GM19452 (cell line): ENCODE data around the gene CERK.
"Not testable (repeated sequence)": the region's sequence is repeated elsewhere in the genome, so short reads cannot be mapped to it uniquely, and the experiment has no call there.

Source experiments
- ATAC-seq: cut with Tn5 transposase; IDR thresholded peaks from one replicate; pipeline ENCODE4 v1.9.1; 2021; ENCODE audit not compliant: unreplicated experiment

Gene CERK

DNA sequence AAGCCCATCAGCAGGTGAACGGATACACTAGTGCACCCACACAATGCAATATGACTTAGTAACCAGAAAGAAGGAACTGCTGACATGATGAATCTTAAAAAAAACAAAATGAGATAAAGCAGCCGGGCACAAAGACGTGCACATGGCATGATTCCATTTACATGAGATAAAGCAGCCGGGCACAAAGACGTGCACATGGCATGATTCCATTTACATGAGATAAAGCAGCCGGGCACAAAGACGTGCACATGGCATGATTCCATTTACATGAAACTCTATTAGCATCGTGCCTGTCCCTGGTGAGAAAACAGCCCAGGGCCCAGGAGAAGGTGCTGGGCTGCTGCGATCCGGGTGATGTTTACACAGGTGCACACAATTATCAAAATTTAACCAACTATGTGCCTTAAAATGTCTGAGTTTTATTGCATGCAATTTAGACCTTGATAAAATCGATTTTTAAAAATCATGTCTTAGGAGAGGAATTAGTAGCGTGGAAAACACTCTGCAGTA is 3.8 kb downstream of the CERK start:
- not testable (repeated sequence) for ATAC-seq

GRCh38 chr22:46732513-46732912 is 5.5 kb downstream of the CERK start:
- ATAC-seq, result no peak

DNA sequence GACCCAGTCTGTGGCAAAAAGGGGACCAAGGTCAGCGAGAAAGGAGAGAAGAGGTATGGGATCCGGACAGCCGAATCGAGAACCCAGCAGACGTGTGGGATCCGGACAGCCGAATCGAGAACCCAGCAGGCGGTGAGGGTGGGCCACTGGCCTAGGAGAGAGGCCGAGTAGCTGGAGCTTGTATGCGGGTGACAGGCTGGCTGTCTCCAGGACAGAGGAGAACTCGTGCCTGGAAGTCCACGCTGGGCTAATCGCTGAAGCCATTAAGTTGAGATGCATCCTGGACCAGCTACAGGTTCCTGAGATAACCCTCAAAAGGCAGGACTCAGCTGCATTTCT is 6.0 kb downstream of the CERK start:
- no peak for ATAC-seq

- no peak for ATAC-seq
Observed at GRCh38 chr22:46731246-46732040, 6.6 kb downstream of the CERK start.

- ATAC-seq, result no peak
Observed at GRCh38 chr22:46730568-46731245, 7.3 kb downstream of the CERK start.

DNA sequence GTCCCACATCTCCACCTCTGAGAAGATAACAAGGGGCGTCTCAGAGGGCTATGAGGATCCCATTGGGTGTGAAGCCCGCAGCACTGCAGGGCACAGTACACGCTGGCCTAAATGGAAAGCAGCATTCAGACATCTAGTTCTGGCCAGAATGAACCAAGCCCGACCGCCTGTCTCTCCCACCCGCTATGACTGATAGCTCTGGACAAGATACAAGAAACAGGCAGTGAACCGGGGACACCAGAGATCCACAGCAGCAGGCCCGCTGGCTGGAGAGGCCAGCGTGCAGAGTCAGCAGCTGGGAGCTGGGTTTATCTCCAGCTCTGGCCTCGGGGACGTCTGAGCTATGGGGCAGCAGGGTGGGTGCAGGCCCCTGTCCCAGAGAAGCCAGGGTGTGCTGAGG is 9.6 kb downstream of the CERK start:
- no peak for ATAC-seq

DNA sequence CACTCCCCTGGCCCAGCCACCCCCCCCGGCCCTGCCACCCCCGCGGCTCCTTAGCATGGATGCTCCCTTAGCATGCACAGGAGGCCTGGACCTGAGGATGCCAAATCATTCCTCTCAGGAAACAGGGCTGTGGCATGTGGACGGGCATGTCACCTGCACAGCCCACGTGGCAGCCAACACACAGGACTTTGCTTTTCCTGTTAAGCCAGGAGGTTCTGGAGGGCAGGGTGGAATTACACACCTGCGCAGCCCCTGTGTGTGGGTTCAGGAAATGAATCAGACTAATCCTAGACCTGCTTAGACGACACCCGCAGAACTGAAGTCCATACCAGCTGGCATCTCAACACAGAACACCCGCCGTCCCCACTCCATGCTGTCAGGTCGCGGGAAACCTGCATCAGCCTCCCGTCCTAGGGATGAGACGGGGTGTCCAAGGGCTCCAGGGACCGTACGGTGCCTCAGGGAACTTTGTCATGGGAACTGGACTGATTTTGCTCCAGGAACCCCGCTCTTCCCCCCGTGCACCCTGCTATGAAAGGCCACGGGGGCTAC is 10.2 kb downstream of the CERK start:
- no peak for ATAC-seq

DNA sequence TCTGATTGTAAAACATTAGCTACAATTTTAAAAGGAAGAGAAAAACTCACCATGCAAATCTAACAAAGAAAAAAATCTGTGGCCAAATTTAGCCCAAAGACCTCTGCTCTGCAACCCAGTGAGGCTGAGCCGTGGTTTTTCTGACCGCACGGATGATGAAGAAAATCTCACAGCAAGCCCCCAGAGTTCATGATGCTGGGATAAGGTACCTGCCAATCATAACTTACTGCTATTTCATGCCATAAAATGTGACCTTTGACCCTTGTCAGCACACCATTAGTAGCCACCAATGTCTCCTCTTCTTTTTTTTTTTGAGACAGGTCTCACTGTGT is 11.1 kb downstream of the CERK start:
- no peak for ATAC-seq

DNA sequence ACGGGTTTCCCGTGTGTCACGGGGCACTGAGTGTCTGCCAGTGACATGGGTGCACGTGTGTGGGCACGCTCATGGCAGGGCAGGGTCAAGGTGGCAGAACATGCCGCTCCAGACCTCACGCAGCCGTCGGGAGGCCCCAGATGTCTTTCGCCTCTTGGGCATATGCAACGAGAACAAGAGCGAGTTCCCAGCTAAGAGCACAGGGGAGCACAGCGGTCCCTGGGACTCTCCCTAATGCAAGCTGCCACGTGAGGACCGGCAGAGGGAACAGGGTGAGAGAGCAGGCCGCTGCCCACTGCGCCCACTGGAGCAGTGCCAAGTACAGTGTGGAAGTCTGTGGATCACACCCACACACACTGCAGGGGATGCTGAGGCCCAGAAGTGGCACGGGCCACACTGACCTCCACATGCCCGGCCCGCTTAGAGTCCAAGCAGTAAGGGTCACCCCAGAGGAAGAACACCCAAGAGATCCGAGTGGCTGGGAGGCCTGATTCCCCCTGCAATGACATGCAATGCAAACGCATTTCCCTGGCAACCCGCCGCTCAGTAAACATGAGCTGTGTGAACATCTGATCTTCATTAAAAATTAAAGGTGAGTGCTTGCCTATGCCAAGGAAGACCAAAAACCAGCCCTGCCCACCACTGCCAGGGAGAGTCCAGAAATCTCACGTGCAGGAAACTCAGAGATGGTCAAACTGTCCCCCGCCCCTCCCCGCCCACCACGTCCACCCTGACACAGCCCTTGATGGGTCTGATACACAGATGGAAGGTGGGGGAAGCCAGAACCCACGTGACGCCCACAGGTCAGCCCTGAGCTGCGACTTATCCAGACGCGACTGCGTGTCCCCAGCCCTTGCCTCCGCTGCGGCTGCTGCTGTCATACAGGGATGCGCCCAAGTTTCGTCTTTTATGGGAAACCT is 11.7 kb downstream of the CERK start:
- no peak for ATAC-seq

GRCh38 chr22:46725096-46725495 is 13.0 kb downstream of the CERK start:
- no peak for ATAC-seq

- no peak for ATAC-seq
Observed at GRCh38 chr22:46723882-46724281, 14.2 kb downstream of the CERK start.

GRCh38 chr22:46721501-46722085 is 16.5 kb downstream of the CERK start:
- no peak for ATAC-seq

DNA sequence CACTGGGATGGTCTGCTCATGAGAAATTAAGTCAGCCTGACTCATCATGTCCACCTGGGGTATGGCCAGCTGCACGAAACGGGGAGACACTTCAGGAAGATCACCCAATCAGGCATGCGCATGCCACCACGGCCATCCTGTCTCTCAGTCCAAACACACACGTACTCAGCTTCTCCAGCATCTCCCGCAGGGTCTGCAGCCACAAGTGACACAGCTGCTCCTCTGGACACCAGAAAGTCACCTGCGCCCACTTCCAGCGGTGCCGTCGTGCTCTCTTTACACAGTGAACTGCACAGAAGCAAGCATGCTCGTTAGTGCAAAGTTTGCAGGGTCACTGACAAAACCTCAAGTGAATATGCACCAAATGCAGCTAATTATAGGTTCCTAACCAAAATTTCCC is 18.1 kb downstream of the CERK start:
- no peak for ATAC-seq

- ATAC-seq, result no peak
Observed at GRCh38 chr22:46714550-46714949, 23.5 kb downstream of the CERK start.

- no peak for ATAC-seq
Observed at GRCh38 chr22:46712288-46712687, 25.8 kb downstream of the CERK start.

DNA sequence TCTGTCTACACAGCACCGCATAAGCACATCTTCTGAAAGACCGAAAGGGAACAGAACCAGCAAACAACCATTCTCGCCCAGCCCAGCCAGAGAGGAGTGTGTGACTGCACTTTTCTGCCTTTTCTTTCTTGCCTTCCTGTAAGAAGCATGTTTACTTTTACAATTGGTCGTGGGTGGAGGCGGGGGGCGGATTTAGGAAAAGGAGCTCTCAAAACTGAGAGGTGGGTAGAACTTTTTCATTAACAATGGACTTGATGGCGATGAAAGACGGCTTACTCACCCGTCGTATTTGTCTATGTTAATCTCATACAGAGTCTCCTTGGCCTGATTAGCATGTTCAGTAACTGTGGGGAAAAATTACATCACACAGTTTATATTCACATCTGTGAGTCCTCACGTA is 27.2 kb downstream of the CERK start:
- ATAC-seq, result no peak

- ATAC-seq, result no peak
Observed at GRCh38 chr22:46708766-46709330, 29.2 kb downstream of the CERK start.

GRCh38 chr22:46707827-46708570 is 30.1 kb downstream of the CERK start:
- ATAC-seq, result no peak

DNA sequence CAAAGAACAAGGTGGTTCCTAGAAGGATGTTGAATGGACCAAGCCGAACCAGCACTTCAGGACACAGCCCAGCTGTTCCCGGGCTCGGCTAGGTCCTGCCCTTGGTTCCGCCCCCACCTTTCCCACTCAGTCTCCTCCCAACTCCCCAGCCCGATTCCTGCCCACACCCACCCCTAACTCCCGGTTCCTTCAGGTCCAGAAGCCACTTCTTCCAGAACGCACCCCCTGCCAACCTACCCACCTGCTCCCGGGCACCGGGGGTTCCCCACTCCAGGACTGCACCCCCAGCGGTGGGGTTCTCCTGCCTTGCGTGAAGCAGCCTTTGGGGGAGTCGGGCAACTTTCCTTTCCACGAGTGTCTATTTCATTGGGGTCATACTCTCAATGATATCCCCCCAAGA is 30.7 kb downstream of the CERK start:
- no peak for ATAC-seq

DNA sequence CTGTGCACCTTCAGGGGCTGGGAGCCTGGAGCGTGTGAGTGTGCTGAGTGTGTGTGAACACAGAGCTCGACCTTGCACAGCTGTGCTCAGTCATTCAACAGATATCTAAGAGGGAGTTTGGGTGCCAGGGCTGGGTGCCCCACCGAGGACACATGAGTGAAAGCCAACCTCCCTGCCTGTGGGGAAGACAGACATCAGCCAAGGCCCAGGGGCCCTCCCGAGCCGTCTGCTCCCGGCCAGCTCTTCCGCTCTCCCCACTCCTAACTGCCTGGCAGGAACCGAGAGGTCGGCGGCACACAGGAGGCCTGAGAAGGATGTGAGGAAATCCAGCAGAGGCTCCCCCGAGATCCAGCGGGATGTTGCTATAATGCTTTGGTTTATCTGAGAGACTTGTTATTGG is 32.0 kb downstream of the CERK start:
- no peak for ATAC-seq
